NCI-H524 (cell line): ENCODE results near the gene SOCS1.
A peak's percentile ranks its signal among the peaks of the same experiment; 100 is the strongest.
"Not testable (repeated sequence)": the region's sequence is repeated elsewhere in the genome, so short reads cannot be mapped to it uniquely, and the experiment has no call there.

ENCODE experiments used
- DNase-seq, 2 experiments: peaks; one replicate each; lab custom pipeline; 2025; lab: John Stamatoyannopoulos, UW

Gene SOCS1

DNA sequence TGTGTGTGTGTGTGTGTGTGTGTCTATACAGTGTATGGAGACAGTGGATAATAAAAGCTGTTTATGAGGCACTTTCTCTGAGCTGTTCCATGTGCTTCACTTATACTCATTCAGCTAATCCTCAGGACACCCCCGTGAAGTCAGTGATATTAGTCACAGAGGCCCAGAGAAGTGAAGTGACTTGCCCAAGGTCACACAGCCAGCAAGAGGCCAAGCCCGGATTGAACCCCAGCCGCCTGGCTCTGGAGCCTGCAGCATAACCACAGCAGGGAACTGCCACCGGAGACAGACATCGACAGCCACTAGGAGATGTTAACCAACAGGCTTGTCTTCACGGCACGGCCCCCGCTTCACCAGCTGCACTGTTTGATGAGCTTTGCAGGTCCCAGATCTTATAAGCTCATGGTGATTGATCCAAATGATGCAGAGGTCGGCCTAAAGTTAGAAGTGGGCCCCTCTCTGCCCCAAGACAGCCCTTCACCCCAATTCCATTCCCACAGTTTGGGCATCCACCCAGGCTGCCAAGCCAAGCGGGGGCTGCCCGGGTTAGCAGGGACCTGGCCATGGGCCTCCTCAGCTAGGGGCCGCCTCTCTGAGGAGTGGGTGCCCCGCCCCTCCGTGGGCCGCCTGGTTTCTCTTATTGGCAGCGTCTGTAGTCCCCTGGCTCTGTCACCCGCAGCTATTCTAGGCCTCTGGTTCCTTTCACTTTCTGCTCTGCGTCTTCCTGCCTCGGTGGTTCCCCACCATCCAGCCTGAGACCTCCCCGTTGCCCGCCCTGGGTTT, 30.9 kb downstream of the SOCS1 start:
- no peak for DNase-seq

DNA sequence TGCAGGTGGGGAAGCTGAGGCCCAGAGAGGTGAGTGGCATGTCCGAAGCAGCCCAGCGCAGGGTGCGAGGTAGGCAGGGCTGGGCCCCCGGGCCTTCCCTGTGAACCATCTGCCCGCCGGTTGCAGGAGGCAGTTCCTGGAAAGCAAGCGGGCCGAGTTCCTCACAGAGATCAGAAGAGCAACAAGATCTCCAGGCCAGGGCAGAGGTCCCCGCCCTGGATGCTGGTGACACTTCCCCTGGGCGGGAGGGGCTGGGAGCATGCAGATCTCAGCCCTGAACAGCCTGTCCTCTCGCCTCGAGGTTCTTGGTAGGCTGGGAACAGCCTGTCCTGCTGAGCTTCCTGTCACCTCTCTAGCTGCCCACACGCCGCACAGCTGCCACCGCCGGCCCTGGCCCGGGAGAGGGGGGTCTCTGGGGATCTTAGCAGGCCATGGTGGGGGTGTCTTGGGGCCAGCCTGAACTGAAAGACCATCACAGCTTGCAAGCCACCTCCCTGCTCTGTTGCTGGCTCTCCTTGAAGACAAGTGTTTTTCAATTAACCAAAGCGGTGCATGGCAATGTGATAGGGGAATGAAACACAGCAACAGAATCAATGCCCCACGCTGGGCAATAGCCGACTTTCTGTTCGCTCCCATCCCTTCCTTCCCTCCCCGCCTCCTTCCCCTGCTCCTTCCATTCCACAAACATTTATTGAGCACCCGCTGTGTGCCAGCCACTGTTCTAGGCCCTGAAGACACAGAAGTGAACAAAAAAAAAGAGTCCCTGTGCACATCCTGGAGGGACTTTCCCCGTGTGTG, 31.7 kb downstream of the SOCS1 start:
- peak in 1 of 2 experiments; percentile 61 for DNase-seq

- not testable (repeated sequence) for DNase-seq
These were observed 35.5 kb downstream of the SOCS1 start for GRCh38 chr16:11220507-11220906.

DNA sequence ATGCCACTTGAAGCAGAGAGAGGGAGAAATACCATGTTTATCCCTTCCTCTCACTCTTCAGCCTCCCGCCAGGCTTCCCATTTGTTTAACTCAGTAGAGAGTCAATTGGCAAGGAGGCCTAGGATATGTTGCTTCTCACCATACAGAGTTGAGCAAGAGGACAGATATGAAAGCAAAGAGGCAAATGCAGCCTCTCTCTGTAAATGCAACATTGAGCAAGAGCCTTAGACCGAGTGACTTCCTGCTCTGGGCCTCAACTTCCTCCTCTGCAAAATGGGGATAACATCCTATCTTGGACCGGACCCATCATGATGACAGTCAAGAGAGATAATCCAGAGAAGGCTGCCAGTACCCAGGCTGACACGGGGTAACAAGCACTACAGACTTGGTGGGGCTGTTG, 36.8 kb downstream of the SOCS1 start:
- DNase-seq, result no peak

- no peak for DNase-seq
These were observed 37.4 kb downstream of the SOCS1 start for GRCh38 chr16:11218604-11218962.

DNA sequence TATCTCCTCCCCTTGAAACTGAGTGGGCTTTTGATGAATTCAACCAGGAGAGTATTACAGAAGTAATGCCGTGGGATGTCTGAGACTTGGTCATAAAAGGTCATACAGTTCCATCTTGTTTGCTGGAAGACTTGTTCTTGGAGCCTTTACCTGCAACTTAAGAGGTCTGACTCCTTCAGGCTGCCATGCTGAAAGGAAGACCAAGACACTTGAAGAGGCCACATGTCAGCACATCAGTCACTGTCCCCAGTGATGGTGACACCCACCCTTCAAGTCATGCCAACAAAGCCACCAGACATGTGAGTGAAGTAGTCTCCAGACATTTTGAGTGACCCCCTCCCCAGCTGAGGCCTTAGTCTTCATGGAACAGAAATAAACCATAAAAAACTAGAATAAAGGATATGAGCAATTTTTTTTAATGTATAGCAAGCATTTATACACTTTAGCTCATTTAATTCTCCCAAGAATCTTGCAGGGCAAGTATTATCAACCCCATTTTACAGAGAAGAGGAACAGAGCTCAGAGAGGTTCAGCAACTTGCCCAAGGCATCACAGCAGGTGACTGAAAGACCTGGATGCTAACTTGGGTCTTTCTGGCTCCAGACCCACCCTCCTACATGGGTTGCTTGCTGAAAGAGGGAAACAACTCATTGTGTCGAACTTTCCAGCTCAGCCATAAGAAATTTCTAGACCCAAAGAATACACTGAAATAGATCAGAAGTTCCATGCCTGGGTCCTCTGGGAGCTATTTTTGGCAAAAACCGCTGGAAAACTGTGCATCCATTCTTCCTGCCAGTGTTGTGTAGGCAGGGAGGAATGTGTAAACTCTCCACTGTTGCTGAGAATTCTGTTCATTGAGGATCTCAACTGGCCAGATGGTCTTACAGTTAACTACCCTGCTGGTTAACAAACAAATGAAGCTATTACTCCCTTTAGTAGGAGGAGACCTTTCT, 38.1 kb downstream of the SOCS1 start:
- no peak for DNase-seq

GRCh38 chr16:11215935-11216556, 40.0 kb downstream of the SOCS1 start:
- no peak for DNase-seq

DNA sequence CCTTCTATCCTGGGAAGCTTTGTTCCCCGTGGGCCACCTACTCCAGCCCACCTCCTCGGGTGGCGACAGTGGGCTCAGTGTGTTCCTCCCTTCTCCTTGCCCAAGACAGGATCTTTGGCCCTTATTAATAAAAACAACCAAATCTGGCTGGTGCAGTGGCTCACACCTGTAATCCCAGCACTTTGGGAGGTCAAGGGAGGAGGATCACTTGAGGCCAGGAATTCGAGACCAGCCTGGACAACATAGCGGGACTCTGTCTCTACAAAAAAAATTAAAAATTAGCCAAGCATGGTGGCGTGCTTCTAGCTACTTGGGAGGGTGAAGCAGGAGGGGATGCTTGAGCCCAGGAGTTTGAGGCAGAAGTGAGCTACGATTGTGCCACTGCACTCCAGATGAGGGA, 42.2 kb downstream of the SOCS1 start:
- DNase-seq, result no peak

DNA sequence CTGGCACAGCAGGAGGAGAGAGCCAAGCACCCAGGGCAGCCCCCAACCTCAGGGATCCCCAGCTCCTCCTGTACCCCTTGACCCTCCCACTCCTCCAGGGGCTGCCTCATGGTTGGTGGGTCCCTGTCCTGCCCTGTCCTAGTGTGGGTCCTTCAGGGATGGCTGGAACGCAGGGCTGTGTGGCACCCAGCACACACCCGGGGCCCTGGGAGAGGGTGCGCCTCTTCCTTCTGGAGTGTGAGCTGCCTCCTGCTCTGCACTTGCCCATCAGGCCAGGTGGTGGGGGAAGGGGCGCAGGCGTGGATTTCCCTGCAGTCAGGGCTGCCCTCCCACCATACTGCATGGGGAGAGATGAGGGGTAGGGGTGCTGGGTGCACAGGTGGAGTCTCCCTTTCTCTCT, 42.6 kb downstream of the SOCS1 start:
- DNase-seq, result no peak

- no peak for DNase-seq
These were observed 43.2 kb downstream of the SOCS1 start for GRCh38 chr16:11212798-11213196.

- DNase-seq, result no peak
These were observed 43.8 kb downstream of the SOCS1 start for GRCh38 chr16:11211977-11212797.

DNA sequence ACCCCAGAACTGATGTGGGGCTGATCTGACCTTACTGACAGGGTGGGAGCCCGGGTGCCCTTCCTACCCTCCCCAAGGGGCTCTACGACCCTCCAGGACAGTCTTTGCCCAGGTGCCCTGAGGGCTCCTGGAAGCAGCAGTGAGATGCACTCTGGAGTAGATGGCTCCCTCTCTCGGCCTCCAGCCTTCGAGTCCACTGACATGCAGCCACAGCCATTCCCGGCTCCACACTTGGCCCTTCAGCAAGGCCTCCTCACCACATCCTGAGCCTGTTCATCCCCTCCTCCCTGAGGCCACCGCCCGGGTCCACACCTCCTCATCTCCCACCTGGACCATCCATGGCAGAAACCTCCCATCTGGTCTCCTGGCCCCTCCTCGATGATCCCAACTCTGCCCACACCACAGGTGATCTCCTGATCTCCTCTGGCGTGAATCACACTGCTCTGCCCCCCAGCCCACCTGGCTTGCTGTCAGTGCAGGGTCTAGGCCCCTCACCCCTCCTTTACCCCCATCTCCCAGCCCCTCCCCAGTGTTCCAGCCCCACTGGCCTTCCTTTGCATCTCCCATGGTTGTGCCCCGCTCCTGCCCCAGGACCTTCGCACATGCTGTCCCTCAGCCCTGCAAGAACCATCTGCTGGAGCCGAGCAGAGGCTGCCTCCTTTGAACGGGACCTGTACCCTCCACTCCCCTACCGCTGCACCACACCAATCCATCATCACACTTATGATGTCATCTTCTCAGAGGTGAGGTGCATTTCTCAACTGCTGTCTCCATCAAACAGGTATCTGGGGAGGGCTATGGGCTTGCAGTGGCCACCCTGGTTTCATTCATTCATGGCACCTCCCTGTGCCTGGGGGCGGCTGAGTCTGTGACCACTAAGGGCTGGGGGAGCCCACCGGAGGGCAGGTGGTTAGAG, 44.7 kb downstream of the SOCS1 start:
- DNase-seq, result peak in 1 of 2 experiments; percentile 11

DNA sequence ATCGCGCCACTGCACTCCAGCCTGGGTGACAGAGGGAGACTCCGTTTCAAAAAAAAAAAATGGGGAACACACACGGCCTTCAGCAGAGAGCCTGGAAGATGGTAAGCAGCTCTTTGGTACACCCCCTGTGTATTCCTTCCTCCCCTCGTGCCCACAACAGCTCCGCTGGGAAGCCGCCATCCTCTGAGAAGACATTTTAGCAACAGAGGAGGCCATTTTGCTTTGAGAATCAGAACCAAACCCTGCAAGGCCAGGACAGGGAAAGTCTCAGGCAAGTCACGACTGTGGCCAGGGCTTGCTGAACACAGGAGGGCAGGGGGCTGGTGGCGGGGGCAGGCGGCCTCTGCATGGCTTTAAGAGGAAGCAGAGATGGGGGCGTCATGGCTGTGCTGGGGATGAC, 45.7 kb downstream of the SOCS1 start:
- DNase-seq, result no peak

DNA sequence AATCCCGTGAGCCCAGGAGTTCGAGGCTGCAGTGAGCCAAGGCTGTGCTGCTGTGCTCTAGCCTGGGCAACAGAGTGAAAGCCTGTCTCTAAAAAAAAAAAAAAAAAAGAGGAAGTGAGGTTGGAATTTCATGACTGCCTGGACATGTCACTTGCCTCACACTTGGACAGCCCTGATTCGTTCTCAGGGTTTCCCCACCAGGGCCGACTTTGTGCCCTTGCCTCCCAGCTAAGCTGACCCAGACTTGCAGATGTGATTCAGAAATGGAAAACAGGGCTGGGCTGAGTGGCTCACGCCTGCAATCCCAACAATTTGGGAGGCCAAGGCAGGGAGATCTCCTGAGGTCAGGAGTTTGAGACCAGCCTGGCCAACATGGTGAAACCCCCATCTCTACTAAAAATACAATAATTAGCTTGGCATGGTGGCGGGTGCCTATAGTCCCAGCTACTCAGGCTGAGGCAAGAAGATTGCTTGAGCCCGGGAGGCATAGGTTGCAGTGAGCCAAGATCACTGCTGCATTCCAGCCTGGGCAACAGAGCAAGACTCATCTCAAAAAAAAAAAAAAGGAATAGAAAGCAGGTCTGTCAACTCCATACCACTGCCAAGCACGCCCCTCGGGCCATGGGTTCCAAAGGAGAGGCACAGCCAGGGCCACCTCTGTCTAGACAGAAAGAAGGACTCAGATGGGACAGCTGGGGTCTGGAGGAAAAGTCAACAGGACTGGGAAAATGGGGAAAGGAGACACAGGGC, 46.9 kb downstream of the SOCS1 start:
- no peak for DNase-seq

DNA sequence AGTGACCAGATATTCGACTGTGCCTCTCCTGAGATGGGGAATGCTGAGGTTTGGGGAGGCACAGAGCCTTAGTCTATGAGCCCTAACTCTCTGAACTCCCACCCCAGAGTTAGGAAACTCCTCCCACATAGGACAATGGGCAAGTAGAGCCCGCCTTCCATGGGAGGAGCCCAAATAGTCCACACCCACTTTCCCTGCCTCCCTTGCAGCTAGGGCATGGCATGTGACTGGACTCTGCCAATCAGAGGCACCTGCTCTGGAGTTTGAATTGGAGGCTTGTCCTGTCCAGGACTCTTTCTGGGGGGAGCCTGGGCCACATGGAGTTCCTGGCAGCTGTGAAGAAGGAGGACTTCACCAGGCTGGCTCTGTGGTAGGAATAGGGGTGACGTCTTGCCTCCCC, 48.4 kb downstream of the SOCS1 start:
- DNase-seq, result no peak

- DNase-seq, result peak; percentile 64 to 79
These were observed 50.0 kb downstream of the SOCS1 start for GRCh38 chr16:11205754-11206581.

- peak in 1 of 2 experiments; percentile 40 for DNase-seq
These were observed 50.8 kb downstream of the SOCS1 start for GRCh38 chr16:11205065-11205699.
